ENCODE data around the gene GPC6.

The GPC6 gene

GRCh38 chr13:94313321-94313910, 1086.8 kb downstream of the GPC6 start:
- no CpG with 5 or more reads among the region's 3 CpGs for WGBS (ENCODE audit: extremely low coverage, insufficient coverage, insufficient read length)
- Histone ChIP-seq H3K4me2 (ENCODE audit: low read length) (no peak overlapping the region), H2BK120ac (ENCODE audit: insufficient read depth, low read length, poor library complexity) (no peak overlapping the region), H3K27ac (ENCODE audit: low read depth, low read length) (no peak overlapping the region), H2AK5ac (ENCODE audit: low read length) (no peak overlapping the region), H3K79me1 (ENCODE audit: low read length) (peaks cover 5% of the 10 kb centered on the region), H3K4me1 (ENCODE audit: control insufficient read depth in 1 of 2, insufficient read depth in 2 of 2, low read length in 2 of 2) (peaks cover 0 to 2% of the 10 kb centered on the region in 2 experiments), H3K9me3 (ENCODE audit: insufficient read depth, low read depth, low read length) (no peaks in the 10 kb centered on the region), H3K4me3 (ENCODE audit: low read depth, low read length) (no peak overlapping the region), H2BK12ac (ENCODE audit: low read length) (no peak overlapping the region), H2BK5ac (ENCODE audit: low read depth, low read length, poor library complexity) (no peak overlapping the region), H2AFZ (ENCODE audit: insufficient read depth, low read length, poor library complexity) (no peak overlapping the region), H3K27me3 (ENCODE audit: insufficient read depth, low read length) (no peaks in the 10 kb centered on the region), H4K8ac (ENCODE audit: low read depth, low read length) (no peak overlapping the region), H3K36me3 (ENCODE audit: control insufficient read depth in 1 of 2, insufficient read depth in 2 of 2, low read length in 2 of 2) (no peaks in the 10 kb centered on the region), H3K9ac (ENCODE audit: low read length) (no peak overlapping the region), H3K14ac (ENCODE audit: low read length) (no peak overlapping the region), H3K18ac (ENCODE audit: low read length) (no peak overlapping the region), H3K23ac (ENCODE audit: low read length) (no peak overlapping the region), H3K4ac (ENCODE audit: low read depth, low read length) (no peak overlapping the region), H3K79me2 (ENCODE audit: control insufficient read depth, insufficient read depth, low read length, poor library complexity) (no peaks in the 10 kb centered on the region), H4K12ac (ENCODE audit: low read depth, low read length) (no peak overlapping the region), H4K91ac (ENCODE audit: low read depth, low read length) (no peak overlapping the region)
- no peak for DNase-seq

- no peak overlapping the region for H2BK12ac ChIP-seq (ENCODE audit: low read length)
- no peak overlapping the region for H3K23ac ChIP-seq (ENCODE audit: low read length)
- no peaks in the 10 kb centered on the region for H3K36me3 ChIP-seq (ENCODE audit: control insufficient read depth in 1 of 2, insufficient read depth in 2 of 2, low read length in 2 of 2)
- H4K8ac ChIP-seq (ENCODE audit: low read depth, low read length): no peak overlapping the region
- H2BK120ac ChIP-seq (ENCODE audit: insufficient read depth, low read length, poor library complexity): no peak overlapping the region
- H2BK5ac ChIP-seq (ENCODE audit: low read depth, low read length, poor library complexity): no peak overlapping the region
- no peak for DNase-seq
- no CpG with 5 or more reads among the region's 3 CpGs for WGBS (ENCODE audit: extremely low coverage, insufficient coverage, insufficient read length)
- H3K4me2 ChIP-seq (ENCODE audit: low read length): no peak overlapping the region
- H3K27me3 ChIP-seq (ENCODE audit: insufficient read depth, low read length): no peaks in the 10 kb centered on the region
- no peak overlapping the region for H3K4me3 ChIP-seq (ENCODE audit: low read depth, low read length)
- no peaks in the 10 kb centered on the region for H3K79me2 ChIP-seq (ENCODE audit: control insufficient read depth, insufficient read depth, low read length, poor library complexity)
- H3K18ac ChIP-seq (ENCODE audit: low read length): no peak overlapping the region
- no peaks in the 10 kb centered on the region for H3K9me3 ChIP-seq (ENCODE audit: insufficient read depth, low read depth, low read length)
- no peak overlapping the region for H2AK5ac ChIP-seq (ENCODE audit: low read length)
- H3K79me1 ChIP-seq (ENCODE audit: low read length): peaks cover 3% of the 10 kb centered on the region
- H4K12ac ChIP-seq (ENCODE audit: low read depth, low read length): no peak overlapping the region
- H3K14ac ChIP-seq (ENCODE audit: low read length): no peak overlapping the region
- H4K91ac ChIP-seq (ENCODE audit: low read depth, low read length): no peak overlapping the region
- H3K4ac ChIP-seq (ENCODE audit: low read depth, low read length): no peak overlapping the region
- H2AFZ ChIP-seq (ENCODE audit: insufficient read depth, low read length, poor library complexity): no peak overlapping the region
- H3K9ac ChIP-seq (ENCODE audit: low read length): no peak overlapping the region
- H3K27ac ChIP-seq (ENCODE audit: low read depth, low read length): no peak overlapping the region
- peaks cover 0 to 2% of the 10 kb centered on the region in 2 experiments for H3K4me1 ChIP-seq (ENCODE audit: control insufficient read depth in 1 of 2, insufficient read depth in 2 of 2, low read length in 2 of 2)
These were observed 1087.3 kb downstream of the GPC6 start for GRCh38 chr13:94313926-94314325.

DNA sequence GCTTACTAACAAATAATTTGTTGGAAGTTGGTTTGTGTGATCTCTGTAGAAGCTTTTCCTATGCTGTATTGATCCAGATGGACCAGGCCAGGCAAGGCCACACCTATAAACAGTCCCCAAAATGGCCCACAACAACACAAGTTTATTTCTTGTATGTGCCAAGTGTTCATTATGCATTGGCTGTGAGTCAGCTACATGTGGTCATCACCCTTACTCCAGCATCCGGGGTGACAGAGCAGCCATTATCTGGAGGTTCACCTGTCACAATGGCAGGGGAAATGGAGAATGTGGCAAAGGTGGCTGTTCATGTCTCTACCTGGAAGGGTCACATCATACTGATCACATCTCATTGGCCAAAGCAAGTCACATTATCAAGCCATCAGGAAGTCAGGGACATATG, 1088.6 kb downstream of the GPC6 start:
- Histone ChIP-seq H3K4me1 (ENCODE audit: control insufficient read depth in 1 of 2, insufficient read depth in 2 of 2, low read length in 2 of 2) (peaks cover 0 to 2% of the 10 kb centered on the region in 2 experiments), H2BK5ac (ENCODE audit: low read depth, low read length, poor library complexity) (no peak overlapping the region), H3K36me3 (ENCODE audit: control insufficient read depth in 1 of 2, insufficient read depth in 2 of 2, low read length in 2 of 2) (no peaks in the 10 kb centered on the region), H3K23ac (ENCODE audit: low read length) (no peak overlapping the region), H3K4me3 (ENCODE audit: low read depth, low read length) (no peak overlapping the region), H3K9me3 (ENCODE audit: insufficient read depth, low read depth, low read length) (no peaks in the 10 kb centered on the region), H4K12ac (ENCODE audit: low read depth, low read length) (no peak overlapping the region), H3K79me1 (ENCODE audit: low read length) (peaks cover 3% of the 10 kb centered on the region), H2AFZ (ENCODE audit: insufficient read depth, low read length, poor library complexity) (no peak overlapping the region), H3K4ac (ENCODE audit: low read depth, low read length) (no peak overlapping the region), H2AK5ac (ENCODE audit: low read length) (no peak overlapping the region), H2BK120ac (ENCODE audit: insufficient read depth, low read length, poor library complexity) (no peak overlapping the region), H3K9ac (ENCODE audit: low read length) (no peak overlapping the region), H3K18ac (ENCODE audit: low read length) (no peak overlapping the region), H2BK12ac (ENCODE audit: low read length) (no peak overlapping the region), H3K79me2 (ENCODE audit: control insufficient read depth, insufficient read depth, low read length, poor library complexity) (no peaks in the 10 kb centered on the region), H4K91ac (ENCODE audit: low read depth, low read length) (no peak overlapping the region), H4K8ac (ENCODE audit: low read depth, low read length) (no peak overlapping the region), H3K14ac (ENCODE audit: low read length) (no peak overlapping the region), H3K4me2 (ENCODE audit: low read length) (no peak overlapping the region), H3K27ac (ENCODE audit: low read depth, low read length) (no peak overlapping the region), H3K27me3 (ENCODE audit: insufficient read depth, low read length) (no peaks in the 10 kb centered on the region)
- no CpG with 5 or more reads among the region's 1 CpG for WGBS (ENCODE audit: extremely low coverage, insufficient coverage, insufficient read length)
- DNase-seq: no peak

DNA sequence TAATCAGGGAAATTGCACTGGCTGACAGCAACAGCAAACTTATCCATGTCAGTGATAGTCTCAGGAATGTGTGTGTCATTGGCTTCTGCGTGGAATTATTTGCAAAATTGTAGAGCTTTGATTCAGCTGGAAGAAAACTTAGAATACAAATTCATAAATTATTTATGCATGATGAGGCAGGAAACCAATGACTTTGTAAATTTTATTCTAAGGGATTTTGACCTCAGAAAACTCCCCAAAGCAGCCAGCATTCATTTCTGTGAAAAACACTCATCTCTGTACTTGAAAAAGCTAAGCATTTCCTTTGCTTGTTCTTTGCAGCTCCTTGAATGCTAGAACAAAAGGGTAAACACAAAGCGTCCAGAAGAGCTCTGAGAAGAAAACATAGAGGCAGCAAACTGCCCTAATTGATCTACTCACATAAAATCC, 1090.5 kb downstream of the GPC6 start:
- Histone ChIP-seq H3K4me3 (ENCODE audit: low read depth, low read length) (no peak overlapping the region), H3K79me2 (ENCODE audit: control insufficient read depth, insufficient read depth, low read length, poor library complexity) (no peaks in the 10 kb centered on the region), H3K27me3 (ENCODE audit: insufficient read depth, low read length) (no peaks in the 10 kb centered on the region), H3K14ac (ENCODE audit: low read length) (no peak overlapping the region), H3K36me3 (ENCODE audit: control insufficient read depth in 1 of 2, insufficient read depth in 2 of 2, low read length in 2 of 2) (no peaks in the 10 kb centered on the region), H3K9ac (ENCODE audit: low read length) (no peak overlapping the region), H3K4me1 (ENCODE audit: control insufficient read depth in 1 of 2, insufficient read depth in 2 of 2, low read length in 2 of 2) (no peaks in the 10 kb centered on the region), H3K9me3 (ENCODE audit: insufficient read depth, low read depth, low read length) (no peaks in the 10 kb centered on the region), H3K23ac (ENCODE audit: low read length) (no peak overlapping the region), H2AFZ (ENCODE audit: insufficient read depth, low read length, poor library complexity) (no peak overlapping the region), H2BK5ac (ENCODE audit: low read depth, low read length, poor library complexity) (no peak overlapping the region), H2AK5ac (ENCODE audit: low read length) (no peak overlapping the region), H3K27ac (ENCODE audit: low read depth, low read length) (no peak overlapping the region), H2BK120ac (ENCODE audit: insufficient read depth, low read length, poor library complexity) (no peak overlapping the region), H3K79me1 (ENCODE audit: low read length) (peaks cover 3% of the 10 kb centered on the region), H3K4ac (ENCODE audit: low read depth, low read length) (no peak overlapping the region), H3K4me2 (ENCODE audit: low read length) (no peak overlapping the region), H2BK12ac (ENCODE audit: low read length) (no peak overlapping the region), H4K91ac (ENCODE audit: low read depth, low read length) (no peak overlapping the region), H4K12ac (ENCODE audit: low read depth, low read length) (no peak overlapping the region), H4K8ac (ENCODE audit: low read depth, low read length) (no peak overlapping the region), H3K18ac (ENCODE audit: low read length) (no peak overlapping the region)
- DNase-seq: no peak
- no CpG with 5 or more reads among the region's 2 CpGs for WGBS (ENCODE audit: extremely low coverage, insufficient coverage, insufficient read length)
